Neuronal stem cell (in vitro differentiated cells): ENCODE results near the gene SLC16A13.
A peak's percentile ranks its signal among the peaks of the same experiment; 100 is the strongest.

Experiments used
- DNase-seq: peaks from one replicate; pipeline ENCODE4 v3.0.0-alpha.2; 2013; ENCODE audit warnings: low spot score
- H2AFZ ChIP-seq: one replicate; pipeline ENCODE4 v1.6.1; 2013; ENCODE audit warnings: mild to moderate bottlenecking, low read length, inconsistent platforms
- H2AK5ac ChIP-seq: 2 replicates; pipeline ENCODE4 v1.6.1; 2013; ENCODE audit warnings: low read depth, mild to moderate bottlenecking, inconsistent platforms, low read length, moderate library complexity, mixed read lengths
- H2BK120ac ChIP-seq: 2 replicates; pipeline ENCODE4 v1.6.1; 2013; ENCODE audit warnings: low read depth, mild to moderate bottlenecking, inconsistent platforms, low read length, moderate library complexity, mixed read lengths
- H2BK12ac ChIP-seq: one replicate; pipeline ENCODE4 v1.6.1; 2013; ENCODE audit warnings: low read length, inconsistent platforms
- H2BK15ac ChIP-seq: 2 replicates; pipeline ENCODE4 v1.6.1; 2013; ENCODE audit warnings: mild to moderate bottlenecking, low read length, inconsistent platforms, mixed read lengths
- H2BK5ac ChIP-seq: one replicate; pipeline ENCODE4 v1.6.1; 2013; ENCODE audit warnings: inconsistent platforms, mild to moderate bottlenecking, low read length, moderate library complexity
- H3K14ac ChIP-seq: one replicate; pipeline ENCODE4 v1.6.1; 2013; ENCODE audit warnings: low read length, inconsistent platforms
- H3K18ac ChIP-seq: 2 replicates; pipeline ENCODE4 v1.6.1; 2013; ENCODE audit warnings: low read length, inconsistent platforms
- H3K23ac ChIP-seq: 2 replicates; pipeline ENCODE4 v1.6.1; 2013; ENCODE audit warnings: low read depth, mild to moderate bottlenecking, mixed read lengths, low read length, inconsistent platforms; ENCODE audit not compliant: poor library complexity
- H3K27ac ChIP-seq: replicated peaks from 3 replicates; pipeline ENCODE4 v1.5.1; 2013; ENCODE audit warnings: low read length, inconsistent platforms
- H3K27me3 ChIP-seq, 3 experiments: 2 replicates each; pipeline ENCODE4 v1.6.1; 2013; ENCODE audit warnings: low read length in 3 of 3, mild to moderate bottlenecking in 2 of 3, inconsistent platforms in 1 of 3, low read depth in 1 of 3, mixed read lengths in 1 of 3, moderate library complexity in 1 of 3; ENCODE audit not compliant: control insufficient read depth in 3 of 3, insufficient read depth in 3 of 3
- H3K36me3 ChIP-seq, 2 donors: replicated peaks in 1 of 2; 2 replicates each; pipeline ENCODE4 v1.6.1; 2013; ENCODE audit warnings: low read length in 2 of 2; ENCODE audit not compliant: control insufficient read depth in 2 of 2, insufficient read depth in 2 of 2
- H3K4ac ChIP-seq: 2 replicates; pipeline ENCODE4 v1.6.1; 2013; ENCODE audit warnings: inconsistent platforms, mild to moderate bottlenecking, low read length, moderate library complexity
- H3K4me1 ChIP-seq, 2 donors: 1 replicate in 1 of 2; 2 replicates in 1 of 2; pipeline ENCODE4 v1.6.1; 2013; ENCODE audit warnings: low read length in 2 of 2, low read depth in 1 of 2; ENCODE audit not compliant: control insufficient read depth in 2 of 2, insufficient read depth in 1 of 2
- H3K4me2 ChIP-seq: one replicate; pipeline ENCODE4 v1.6.1; 2013; ENCODE audit warnings: mild to moderate bottlenecking, low read length, inconsistent platforms; ENCODE audit not compliant: insufficient read depth, poor library complexity, severe bottlenecking
- H3K4me3 ChIP-seq, 2 donors: 2 replicates each; pipeline ENCODE4 v1.5.1; 2013; ENCODE audit warnings: low read length in 2 of 2, mild to moderate bottlenecking in 2 of 2, inconsistent platforms in 1 of 2, moderate library complexity in 1 of 2
- H3K79me1 ChIP-seq: one replicate; pipeline ENCODE4 v1.6.1; 2013; ENCODE audit warnings: low read depth, mild to moderate bottlenecking, inconsistent platforms, low read length, moderate library complexity
- H3K9ac ChIP-seq: one replicate; pipeline ENCODE4 v1.6.1; 2013; ENCODE audit warnings: mild to moderate bottlenecking, low read depth, low read length, inconsistent platforms; ENCODE audit not compliant: poor library complexity
- H3K9me3 ChIP-seq, 2 donors: replicated peaks in 1 of 2; 2 replicates each; pipeline versions ENCODE3 to v1.6.1; 2013; ENCODE audit warnings: low read length in 2 of 2, mild to moderate bottlenecking in 2 of 2, inconsistent platforms in 1 of 2, low read depth in 1 of 2, mixed read lengths in 1 of 2, moderate library complexity in 1 of 2; ENCODE audit not compliant: control insufficient read depth in 2 of 2, insufficient read depth in 1 of 2
- H4K8ac ChIP-seq: one replicate; pipeline ENCODE4 v1.6.1; 2013; ENCODE audit warnings: low read depth, mild to moderate bottlenecking, inconsistent platforms, low read length, moderate library complexity
- H4K91ac ChIP-seq: one replicate; pipeline ENCODE4 v1.6.1; 2013; ENCODE audit warnings: low read length, low read depth, mild to moderate bottlenecking, inconsistent platforms; ENCODE audit not compliant: poor library complexity
- WGBS, 2 donors: extraction: QIAGEN DNeasy Blood & Tissue Kit; methylation state at CpG; one replicate each; pipeline ENCODE4 v1.1.7; 2013; ENCODE audit warnings: missing lambda C conversion rate in 2 of 2, mixed read lengths in 1 of 2; ENCODE audit not compliant: insufficient read length in 2 of 2, insufficient replicate concordance in 1 of 2; ENCODE audit errors: extremely low coverage in 2 of 2; 5-methylcytosine and 5-hydroxymethylcytosine counted together

The SLC16A13 gene

DNA sequence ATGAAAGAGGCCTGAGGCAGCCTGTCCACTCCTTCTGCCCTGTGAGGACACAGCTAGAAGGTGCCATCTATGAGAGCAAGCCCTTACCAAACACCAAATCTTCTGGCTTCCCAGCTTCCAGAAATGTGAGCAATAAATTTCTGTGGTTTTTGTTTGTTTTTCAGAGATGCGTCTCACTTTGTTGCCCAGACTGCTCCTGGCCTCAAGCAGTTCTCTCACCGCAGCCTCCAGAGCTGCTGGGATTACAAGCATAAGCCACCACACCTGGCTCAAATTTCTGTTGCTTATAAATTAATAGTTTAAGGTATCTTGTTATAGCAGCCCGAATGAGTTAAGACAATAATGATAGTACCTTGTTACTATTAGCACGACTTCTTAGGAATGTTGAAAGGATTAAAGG, 20.6 kb downstream of the SLC16A13 start:
- no CpG with 5 or more reads among the region's 4 CpGs for WGBS, 2 donors
- no peaks in the 10 kb centered on the region for H3K36me3 ChIP-seq
- no peak overlapping the region for H2BK5ac ChIP-seq
- H2BK15ac ChIP-seq, result no peak overlapping the region
- H4K8ac ChIP-seq, result no peak overlapping the region
- H3K18ac ChIP-seq, result no peak overlapping the region
- no peak overlapping the region for H3K9ac ChIP-seq
- no peak overlapping the region for H2BK120ac ChIP-seq
- no peak overlapping the region for H3K27ac ChIP-seq
- H3K4ac ChIP-seq, result no peak overlapping the region
- H3K79me1 ChIP-seq, result no peaks in the 10 kb centered on the region
- DNase-seq, result no peak
- no peak overlapping the region for H4K91ac ChIP-seq
- no peak overlapping the region for H3K14ac ChIP-seq
- no peaks in the 10 kb centered on the region for H3K9me3 ChIP-seq
- no peak overlapping the region for H2AK5ac ChIP-seq
- H2AFZ ChIP-seq, result no peak overlapping the region
- H3K4me1 ChIP-seq, result no peaks in the 10 kb centered on the region
- peaks cover 0 to 12% (median 0%) of the 10 kb centered on the region in 3 experiments for H3K27me3 ChIP-seq
- H3K4me2 ChIP-seq, result no peak overlapping the region
- H2BK12ac ChIP-seq, result no peak overlapping the region
- no peak overlapping the region for H3K4me3 ChIP-seq
- H3K23ac ChIP-seq, result no peak overlapping the region

DNA sequence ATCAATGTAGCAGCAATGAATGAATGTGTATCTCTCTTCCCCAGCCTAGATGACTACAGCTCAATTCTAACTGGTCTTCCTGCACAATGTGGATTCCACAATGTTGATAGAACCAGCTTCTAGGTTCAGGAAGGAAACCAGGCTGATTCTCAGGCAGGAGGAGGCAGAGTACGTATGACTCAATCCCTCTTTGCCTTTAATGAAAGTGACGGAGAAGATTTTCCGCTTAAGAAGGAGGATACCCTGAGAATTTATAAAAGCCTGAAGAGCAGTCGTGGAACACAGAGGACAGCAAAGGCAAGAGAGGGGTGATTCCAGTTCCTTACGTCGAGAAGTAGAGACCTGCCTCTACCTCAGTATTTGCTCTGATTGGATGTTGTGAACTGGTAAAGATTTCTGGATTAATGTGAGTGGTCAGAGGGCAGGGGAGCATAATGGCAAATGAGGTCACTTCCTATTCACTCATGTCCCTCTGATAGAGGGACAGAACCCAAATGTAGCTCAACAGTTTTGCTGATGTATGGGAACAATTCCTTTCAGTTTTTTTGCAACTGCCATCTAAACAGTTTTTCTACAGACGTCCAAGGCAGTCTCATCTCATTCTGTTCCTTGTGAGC, 23.1 kb downstream of the SLC16A13 start:
- DNase-seq, result no peak
- Histone ChIP-seq H2BK5ac (no peak overlapping the region), H2BK120ac (no peak overlapping the region), H3K4me3 (no peak overlapping the region), H2AFZ (no peak overlapping the region), H3K18ac (no peak overlapping the region), H3K23ac (no peak overlapping the region), H2BK12ac (no peak overlapping the region), H2BK15ac (no peak overlapping the region), H3K27ac (no peak overlapping the region), H3K4me2 (no peak overlapping the region), H3K4ac (no peak overlapping the region), H2AK5ac (no peak overlapping the region), H3K9ac (no peak overlapping the region), H4K91ac (no peak overlapping the region), H3K9me3 (no peaks in the 10 kb centered on the region), H3K79me1 (no peaks in the 10 kb centered on the region), H3K4me1 (peaks cover 5 to 14% of the 10 kb centered on the region in 2 donors), H3K36me3 (no peaks in the 10 kb centered on the region), H3K14ac (no peak overlapping the region), H4K8ac (no peak overlapping the region), H3K27me3 (peaks cover 0 to 3% (median 0%) of the 10 kb centered on the region in 3 experiments)
- WGBS, 2 donors, result no CpG with 5 or more reads among the region's 7 CpGs

DNA sequence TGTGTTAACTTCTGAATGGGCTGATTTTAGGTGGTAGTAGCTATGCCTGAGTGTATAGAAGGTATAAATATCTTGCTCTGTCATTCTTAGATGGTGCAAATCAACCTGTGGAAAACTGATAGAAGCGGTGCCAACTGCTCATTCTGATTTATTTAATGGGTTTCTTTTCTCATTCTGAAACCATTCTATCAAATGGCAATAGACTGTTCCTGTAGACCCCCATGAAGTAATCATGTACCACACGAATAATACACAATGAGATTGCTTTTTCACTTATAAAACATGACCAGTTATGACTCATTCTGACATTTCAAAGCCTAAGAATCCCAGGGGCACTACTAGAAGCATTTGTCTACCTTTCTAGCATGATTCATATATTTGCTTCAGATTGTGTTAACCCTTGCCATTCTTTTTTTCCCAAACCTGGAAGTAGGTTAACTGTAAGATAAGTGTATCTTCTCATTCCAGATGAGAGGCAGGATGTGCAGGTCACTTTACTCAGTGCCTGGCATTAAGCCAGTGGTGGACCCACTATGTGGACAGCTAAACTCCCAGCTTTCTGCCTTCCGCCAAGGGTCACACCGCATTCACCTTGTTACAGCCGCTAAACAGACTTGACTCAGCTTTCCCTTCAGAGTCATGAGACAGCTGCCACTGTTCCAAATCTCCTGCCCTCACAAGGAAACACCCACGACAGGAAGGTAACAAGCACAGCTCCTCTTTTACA, 24.5 kb downstream of the SLC16A13 start:
- H2AFZ ChIP-seq, result no peak overlapping the region
- no CpG with 5 or more reads among the region's 6 CpGs for WGBS, 2 donors
- no peak overlapping the region for H3K18ac ChIP-seq
- no peak overlapping the region for H3K4me3 ChIP-seq
- no peak overlapping the region for H3K27ac ChIP-seq
- H3K4me2 ChIP-seq, result no peak overlapping the region
- H2BK5ac ChIP-seq, result no peak overlapping the region
- H3K4ac ChIP-seq, result no peak overlapping the region
- H3K4me1 ChIP-seq, result peaks cover 7 to 17% of the 10 kb centered on the region in 2 donors
- no peak overlapping the region for H3K23ac ChIP-seq
- H2BK12ac ChIP-seq, result no peak overlapping the region
- peaks cover 0 to under 1% of the 10 kb centered on the region in 2 donors for H3K9me3 ChIP-seq
- H3K36me3 ChIP-seq, result no peaks in the 10 kb centered on the region
- H3K14ac ChIP-seq, result no peak overlapping the region
- no peak overlapping the region for H2AK5ac ChIP-seq
- H3K9ac ChIP-seq, result no peak overlapping the region
- no peak overlapping the region for H2BK120ac ChIP-seq
- no peak overlapping the region for H2BK15ac ChIP-seq
- no peak overlapping the region for H4K91ac ChIP-seq
- DNase-seq, result no peak
- H3K27me3 ChIP-seq, result no peaks in the 10 kb centered on the region
- no peak overlapping the region for H4K8ac ChIP-seq
- H3K79me1 ChIP-seq, result no peaks in the 10 kb centered on the region

DNA sequence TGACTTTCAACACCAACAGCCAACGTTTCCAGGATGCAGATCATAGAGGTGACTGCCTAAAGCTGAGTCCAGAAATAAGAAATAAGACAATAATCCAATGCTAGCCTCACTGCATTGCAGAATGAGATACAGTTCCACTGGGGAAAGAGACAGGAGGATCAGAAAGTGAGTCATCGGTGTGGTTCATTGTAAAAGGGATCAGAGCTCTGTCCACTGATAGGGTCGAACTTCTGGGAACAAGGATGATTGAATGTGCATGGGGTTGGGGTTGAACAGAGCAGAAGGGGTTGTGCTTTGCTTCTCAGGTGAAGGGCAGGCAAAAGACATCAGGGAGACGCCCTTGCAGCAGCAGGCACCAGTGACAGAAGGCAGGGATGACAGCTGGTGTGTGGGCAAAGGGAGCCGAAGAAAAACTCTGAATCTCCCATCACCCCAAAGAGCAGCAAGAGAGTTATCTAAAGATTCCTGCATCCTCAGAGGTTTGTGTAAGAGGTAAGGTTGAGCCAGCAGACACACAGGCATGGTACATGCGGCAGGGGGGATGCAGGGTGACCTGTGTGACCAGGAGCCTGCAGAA, 27.8 kb downstream of the SLC16A13 start:
- H3K27ac ChIP-seq, result no peak overlapping the region

More for the DNA sequence above, 27.8 kb downstream of the SLC16A13 start:
- Histone ChIP-seq H3K9me3 (peaks cover 2 to 9% of the 10 kb centered on the region in 2 donors), H3K79me1 (no peaks in the 10 kb centered on the region), H2AK5ac (no peak overlapping the region), H3K4me1 (peaks cover 7 to 17% of the 10 kb centered on the region in 2 donors), H3K14ac (no peak overlapping the region), H2BK12ac (no peak overlapping the region), H3K36me3 (no peaks in the 10 kb centered on the region), H4K91ac (no peak overlapping the region), H3K23ac (no peak overlapping the region), H3K9ac (no peak overlapping the region), H3K4me3 (no peak overlapping the region), H2BK5ac (no peak overlapping the region), H3K4ac (no peak overlapping the region), H3K27me3 (no peaks in the 10 kb centered on the region), H2AFZ (peak overlapping the region; percentile 62), H3K18ac (no peak overlapping the region), H4K8ac (no peak overlapping the region), H3K4me2 (no peak overlapping the region), H2BK15ac (no peak overlapping the region), H2BK120ac (no peak overlapping the region)
- no peak for DNase-seq
- WGBS, 2 donors, result no CpG with 5 or more reads among the region's 6 CpGs
